Sigmoid colon (tissue), 7 donors: ENCODE measurements around the gene SELENBP1. TPM values are rescaled to one million over a fixed set of nuclear protein-coding genes. Genes with fewer than 3 reads are reported as not detected.
"Not testable (repeated sequence)": the region's sequence is repeated elsewhere in the genome, so short reads cannot be mapped to it uniquely, and the experiment has no call there.

Experiments
- DNase-seq: peaks from one replicate; pipeline ENCODE4 v3.0.0-alpha.2; 2019
- H3K27ac ChIP-seq, 4 donors: fragments of 200-600 bp; sonication (generic); one replicate each; pipeline ENCODE4 v1.5.1; 2016 to 2019; ENCODE audit warnings: mild to moderate bottlenecking in 1 of 4
- H3K27me3 ChIP-seq, 3 donors: fragments of 200-600 bp; sonication (generic); one replicate each; pipeline ENCODE4 v1.5.1; 2019; ENCODE audit warnings: mild to moderate bottlenecking in 1 of 3
- H3K36me3 ChIP-seq, 4 donors: fragments of 200-600 bp; sonication (generic); one replicate each; pipeline ENCODE4 v1.5.1; 2016 to 2019
- H3K4me1 ChIP-seq, 4 donors: fragments of 200-600 bp; sonication (generic); one replicate each; pipeline ENCODE4 v1.5.1; 2017 to 2019
- H3K4me3 ChIP-seq, 4 donors: fragments of 200-600 bp; sonication (generic); one replicate each; pipeline ENCODE4 v1.5.1; 2017 to 2019; ENCODE audit warnings: mild to moderate bottlenecking in 2 of 4, moderate library complexity in 1 of 4
- H3K9me3 ChIP-seq, 4 donors: fragments of 200-600 bp in 3 of 4; sonication (generic) in 3 of 4; one replicate each; pipeline versions ENCODE4 v1.5.1 to v1.6.1; 2013 to 2019
- CTCF ChIP-seq, 4 experiments: fragments of 450-650 bp in 3 of 4; fragments of 200-600 bp in 1 of 4; IDR thresholded peaks; one replicate each; pipeline ENCODE4 v1.5.1; 2016 to 2019; ENCODE audit warnings: antibody characterized with exemption in 4 of 4, mild to moderate bottlenecking in 3 of 4, moderate library complexity in 2 of 4
- EP300 ChIP-seq, 4 donors: sonication (generic); formaldehyde crosslinking; IDR thresholded peaks; one replicate each; pipeline ENCODE4 v1.6.1; 2017; ENCODE audit warnings: antibody characterized with exemption in 4 of 4
- POLR2A ChIP-seq, 2 donors: fragments of 450-650 bp; IDR thresholded peaks; one replicate each; pipeline ENCODE4 v1.6.1; 2016; ENCODE audit warnings: antibody characterized with exemption in 2 of 2, mild to moderate bottlenecking in 2 of 2, moderate library complexity in 2 of 2
- POLR2AphosphoS5 ChIP-seq, 4 donors: sonication (generic); formaldehyde crosslinking; IDR thresholded peaks; one replicate each; pipeline ENCODE4 v1.6.1; 2017; ENCODE audit warnings: antibody characterized with exemption in 4 of 4
- WGBS, 2 donors: extraction: QIAGEN DNeasy Blood & Tissue Kit; methylation state at CpG; one replicate each; pipeline ENCODE4 v1.1.7; 2013; 5-methylcytosine and 5-hydroxymethylcytosine counted together
- intact Hi-C: fragments of 100-400 bp; cut with DNase I; formaldehyde crosslinking; loops from one replicate; pipeline ENCODE4 v1.15.1; 2023
- polyA plus RNA-seq, 3 donors: library from polyadenylated mRNA; stranded (reverse); fragments of 200-250 nt; gene quantifications; one replicate each; pipeline ENCODE4 v1.2.3, GENCODE V29; 2013
- total RNA-seq, 4 donors: library from RNA; depleted of rRNA; stranded (reverse); fragments of >200 nt; gene quantifications; one replicate each; pipeline ENCODE4 v1.1.0, GENCODE V29; 2016
- donor health status: healthy with polysubstance abuse.
- donor health status: Bipolar disorder and iron deficiency.
- donor health status: healthy.

SELENBP1 gene
- total and polyA plus RNA-seq, 7 donors = 95.8 to 1,051 (median 142) TPM

DNA sequence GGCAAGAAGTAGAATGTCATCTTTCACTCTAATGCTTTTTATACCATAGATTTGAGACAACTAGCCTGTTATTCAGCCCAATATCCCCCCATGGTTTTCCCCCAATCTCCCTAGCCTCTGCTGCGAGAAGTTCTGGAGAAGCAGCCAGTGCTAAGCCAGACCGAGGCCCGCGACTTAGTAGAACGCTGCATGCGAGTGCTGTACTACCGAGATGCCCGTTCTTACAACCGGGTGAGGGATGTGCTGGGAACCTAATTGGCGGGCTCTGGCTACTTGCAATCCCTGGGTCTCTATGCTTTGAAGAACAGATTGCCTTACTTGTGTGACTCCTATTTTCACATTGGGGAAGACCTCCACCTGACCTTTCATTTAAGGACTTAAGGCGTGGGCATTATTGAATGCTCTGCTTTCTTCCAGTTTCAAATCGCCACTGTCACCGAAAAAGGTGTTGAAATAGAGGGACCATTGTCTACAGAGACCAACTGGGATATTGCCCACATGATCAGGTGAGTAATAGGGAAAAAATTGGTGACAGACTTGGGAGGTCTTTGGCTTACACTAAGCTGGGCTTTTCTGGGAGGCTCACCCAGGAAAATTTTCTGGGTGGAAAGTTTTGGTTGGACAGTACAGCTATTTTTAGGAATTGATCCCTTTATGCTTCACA lies 28.8 kb upstream of the SELENBP1 start:
- peaks cover 18 to 60% (median 32%) of the 10 kb centered on the region in 4 donors for H3K36me3 ChIP-seq
- intact Hi-C loops = no loop called here
- H3K4me3 ChIP-seq = no peak overlapping the region
- no peaks in the 10 kb centered on the region for H3K9me3 ChIP-seq
- 89 to 92% methylated on average over 13 of the region's 13 CpGs for WGBS, 2 donors
- peak overlapping the region in 3 of 4 donors; percentile 89 to 92 (median 91) for H3K27ac ChIP-seq
- peaks cover 0 to 18% (median 12%) of the 10 kb centered on the region in 4 donors for H3K4me1 ChIP-seq
- no peak for DNase-seq
- no peaks in the 10 kb centered on the region for H3K27me3 ChIP-seq
- peak in 1 of 4 donors; percentile 6 for TF ChIP-seq POLR2AphosphoS5 (IDR thresholded peaks at IDR 0.05)
- TF ChIP-seq CTCF (IDR thresholded peaks at IDR 0.05) = no peak

GRCh38 chr1:151399324-151400171 lies 27.0 kb upstream of the SELENBP1 start, which contains the start of gene PSMB4:
TSS of gene PSMB4 (plus strand) at chr1:151399573. CDS start at chr1:151399588, 15 bp downstream.
- TF ChIP-seq POLR2AphosphoS5 (IDR thresholded peaks at IDR 0.05) (peak; percentile 95 to 96 (median 96)), CTCF (IDR thresholded peaks at IDR 0.05) (peak in 2 of 4 experiments; percentile 6 to 38), POLR2A (IDR thresholded peaks at IDR 0.05) (peak; percentile 59 to 66), EP300 (IDR thresholded peaks at IDR 0.05) (no peak)
- Histone ChIP-seq H3K36me3 (peaks cover under 1 to 43% (median 15%) of the 10 kb centered on the region in 4 donors), H3K4me3 (peak within 1 kb of the TSS; percentile 74 to 84 (median 82)), H3K27ac (peak within 1 kb of the TSS; percentile 89 to 92 (median 90)), H3K27me3 (no peaks in the 10 kb centered on the region), H3K4me1 (peaks cover 0 to 18% (median 12%) of the 10 kb centered on the region in 4 donors), H3K9me3 (no peaks in the 10 kb centered on the region)
- 1% methylated on average over 63 of the region's 63 CpGs for WGBS, 2 donors
- intact Hi-C loops = loop anchor here (2.0 to 10.0 kb wide), 5 partner anchors 53 to 205 kb away; partner anchors contain the start of genes PI4KB, PIP5K1A, RFX5 and VPS72
- DNase-seq = peak; percentile 95

- H3K4me3 ChIP-seq, H3K36me3 ChIP-seq, H3K27ac ChIP-seq, H3K27me3 ChIP-seq, DNase-seq, H3K9me3 ChIP-seq: not testable (repeated sequence)
- WGBS, 2 donors = 82 to 91% methylated on average over 5 of the region's 5 CpGs
- H3K4me1 ChIP-seq = peaks cover 0 to 14% (median 12%) of the 10 kb centered on the region in 4 donors
- intact Hi-C loops = loop anchor here (5.0 to 10.0 kb wide), 3 partner anchors 94 to 201 kb away; partner anchors contain the start of genes PIP5K1A, VPS72 and ZNF687
These were observed 23.8 kb upstream of the SELENBP1 start for GRCh38 chr1:151396265-151396664.

DNA sequence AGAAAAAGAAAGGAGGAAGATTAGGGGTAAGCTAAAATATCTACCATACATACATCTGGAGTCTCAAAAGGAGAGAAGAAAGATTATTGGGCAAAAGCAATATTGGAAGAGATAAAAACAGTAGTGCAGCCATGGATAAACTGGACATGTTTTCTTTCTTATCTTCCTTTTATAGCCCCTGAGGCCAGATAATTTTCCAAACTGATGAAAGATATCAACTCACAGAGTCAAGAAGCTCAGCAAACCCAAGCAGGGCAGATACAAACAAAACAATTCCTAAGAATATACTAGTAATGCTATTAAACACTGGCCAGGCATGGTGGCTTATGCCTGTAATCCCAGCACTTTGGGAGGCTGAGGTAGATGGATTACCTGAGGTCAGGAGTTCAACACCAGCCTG lies 21.1 kb upstream of the SELENBP1 start:
- TF ChIP-seq CTCF (IDR thresholded peaks at IDR 0.05) (no peak), POLR2A (IDR thresholded peaks at IDR 0.05) (no peak), EP300 (IDR thresholded peaks at IDR 0.05) (no peak), POLR2AphosphoS5 (IDR thresholded peaks at IDR 0.05) (no peak)
- Histone ChIP-seq H3K4me1 (no peaks in the 10 kb centered on the region), H3K4me3 (no peak overlapping the region), H3K36me3 (no peaks in the 10 kb centered on the region), H3K27ac (no peak overlapping the region), H3K9me3 (no peaks in the 10 kb centered on the region), H3K27me3 (no peaks in the 10 kb centered on the region)
- intact Hi-C loops = loop anchor here (10.0 kb wide), 1 partner anchor 199 kb away; the partner anchor contains the start of genes PIP5K1A and VPS72
- no peak for DNase-seq

DNA sequence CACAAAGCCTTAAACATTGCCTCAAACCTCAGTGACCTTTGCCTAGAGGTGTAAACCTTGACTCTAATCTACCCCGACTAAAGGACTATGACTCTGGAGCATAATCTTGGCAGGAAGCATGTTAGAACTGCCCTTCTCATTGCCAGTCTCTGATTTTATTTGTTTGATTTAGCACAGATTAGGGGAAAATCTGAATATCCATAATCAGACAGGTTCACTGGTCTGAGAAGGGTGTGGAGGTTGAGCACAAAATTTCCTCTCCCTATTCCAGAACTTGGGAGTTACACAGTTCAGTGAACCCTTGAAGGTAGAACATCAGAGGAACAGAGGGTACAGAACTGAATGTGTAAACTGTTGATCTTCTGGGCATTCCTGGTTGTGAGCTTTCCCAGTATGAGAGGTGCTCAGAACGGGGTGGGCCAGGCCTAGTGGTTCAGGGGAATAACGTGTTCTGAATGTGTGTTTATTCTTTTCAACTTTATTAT lies 18.6 kb upstream of the SELENBP1 start:
- intact Hi-C loops = loop anchor here (10.0 kb wide), 1 partner anchor 196 kb away; the partner anchor contains the start of genes PIP5K1A and VPS72
- H3K4me1 ChIP-seq = no peaks in the 10 kb centered on the region
- H3K27ac ChIP-seq = no peak overlapping the region
- DNase-seq = no peak
- H3K9me3 ChIP-seq = no peaks in the 10 kb centered on the region
- H3K27me3 ChIP-seq = no peaks in the 10 kb centered on the region
- H3K36me3 ChIP-seq = no peaks in the 10 kb centered on the region
- H3K4me3 ChIP-seq = no peak overlapping the region
- no peak for TF ChIP-seq POLR2A (IDR thresholded peaks at IDR 0.05)
- no peak for TF ChIP-seq CTCF (IDR thresholded peaks at IDR 0.05)
- no peak for TF ChIP-seq POLR2AphosphoS5 (IDR thresholded peaks at IDR 0.05)
- TF ChIP-seq EP300 (IDR thresholded peaks at IDR 0.05) = no peak
- WGBS, 2 donors = 19 to 64% methylated on average over 3 of the region's 3 CpGs

DNA sequence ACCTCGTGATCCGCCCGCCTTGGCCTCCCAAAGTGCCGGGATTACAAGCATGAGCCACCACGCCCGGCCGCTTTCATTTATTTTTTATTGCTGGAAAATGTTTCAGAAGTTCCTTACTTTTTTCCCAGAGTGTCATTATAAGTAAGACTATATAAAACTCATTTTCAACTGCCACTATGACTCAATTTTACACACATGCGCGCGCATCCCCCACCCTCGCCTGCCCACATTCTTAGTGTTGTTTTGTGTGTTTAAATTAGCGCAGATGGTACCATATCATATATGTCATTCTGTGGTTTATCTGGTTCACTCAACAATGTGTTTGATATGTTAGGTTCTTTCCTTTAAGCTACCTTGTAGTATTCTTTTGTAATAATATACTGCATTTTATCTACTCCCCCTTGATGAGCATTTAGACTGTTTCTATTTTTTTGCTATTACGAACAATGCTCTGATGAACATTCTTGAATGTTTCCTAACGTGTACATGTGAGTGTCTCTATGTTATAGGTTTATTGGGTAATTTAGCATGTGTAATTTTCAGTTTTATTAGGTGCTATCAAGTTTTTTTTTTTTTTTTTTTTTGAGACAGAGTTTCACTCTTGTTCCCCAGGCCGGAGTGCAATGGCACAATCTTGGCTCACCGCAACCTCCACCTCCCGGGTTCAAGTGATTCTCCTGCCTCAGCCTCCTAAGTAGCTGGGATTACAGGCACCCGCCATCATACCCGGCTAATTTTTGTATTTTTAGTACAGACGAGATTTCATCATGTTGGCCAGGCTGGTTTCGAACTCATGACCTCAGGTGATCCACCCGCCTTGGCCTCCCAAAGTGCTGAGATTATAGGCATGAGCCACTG lies 17.9 kb upstream of the SELENBP1 start:
- not testable (repeated sequence) for H3K4me3 ChIP-seq, H3K27ac ChIP-seq, H3K27me3 ChIP-seq, DNase-seq, H3K9me3 ChIP-seq, H3K4me1 ChIP-seq, H3K36me3 ChIP-seq
- intact Hi-C loops = loop anchor here (10.0 kb wide), 1 partner anchor 196 kb away; the partner anchor contains the start of genes PIP5K1A and VPS72
- WGBS, 2 donors = 18 to 70% methylated on average over 22 of the region's 22 CpGs
